ENCODE data around the gene ABCC8.

GRCh38 chr11:17354601-17354991 lies 122.0 kb downstream of the ABCC8 start:
- peak; percentile 47 for TF ChIP-seq CTCF (IDR thresholded peaks at IDR 0.05)
- no peak for TF ChIP-seq HMGXB4 (CRISPR knock-in tag; IDR thresholded peaks at IDR 0.05)
- TF ChIP-seq HMGA2 (CRISPR knock-in tag; IDR thresholded peaks at IDR 0.05), result no peak
- no peak for TF ChIP-seq CREB1 (CRISPR knock-in tag; IDR thresholded peaks at IDR 0.05)
- no peak for TF ChIP-seq CBFB (CRISPR knock-in tag; IDR thresholded peaks at IDR 0.05; ENCODE audit: low read depth)
- no peak for TF ChIP-seq ATF3 (CRISPR knock-in tag; conservative IDR thresholded peaks at IDR 0.05)
- no peak for TF ChIP-seq ZBTB21 (CRISPR knock-in tag; IDR thresholded peaks at IDR 0.05; ENCODE audit: borderline replicate concordance)
- TF ChIP-seq TEAD4 (CRISPR knock-in tag; IDR thresholded peaks at IDR 0.05), result no peak
- no peak for TF ChIP-seq FOXK1 (CRISPR knock-in tag; IDR thresholded peaks at IDR 0.05)
- no peak for TF ChIP-seq IRF2 (CRISPR knock-in tag; IDR thresholded peaks at IDR 0.05; ENCODE audit: borderline replicate concordance, low read depth)

All from WTC11 (cell line).